K562 (cell line): Measurements from ENCODE around the gene CYB561A3. TPM values are rescaled to one million over a fixed set of nuclear protein-coding genes. Genes with fewer than 3 reads are reported as not detected.

Experiments used
- ATAC-seq: fragments of 200-7000 bp; cut with Tn5 transposase; 3 replicates; pipeline ENCODE4 v1.9.1; 2020; ENCODE audit warnings: moderate library complexity
- BruUV-seq: library from RNA; stranded (reverse); fragments of 400-500 nt; replicated peaks from 2 replicates; lab custom pipeline; 2021; lab: Mats Ljungman, UMichigan
- CTCF ChIA-PET: fragments of 300-600 bp; formaldehyde crosslinking; extraction: SDS; loops from one replicate; lab custom pipeline; 2021; ENCODE audit warnings: low intra/inter-chr PET ratio; lab: Yijun Ruan, JAX
- POLR2A ChIA-PET: fragments of 300-600, 350-650 bp; sonication (Branson Sonifier 250); formaldehyde crosslinking; extraction: SDS; loops from one replicate; lab custom pipeline; 2021; ENCODE audit warnings: antibody characterized with exemption, inconsistent platforms; lab: Yijun Ruan, JAX
- DNase-seq, 4 experiments: peaks; one replicate each; pipeline versions ENCODE4 v3.0.0 to v3.0.0-alpha.2; 2011 to 2018; ENCODE audit warnings: low spot score in 3 of 4, mixed read lengths in 3 of 4; ENCODE audit errors: extremely low read depth in 1 of 4
- FAIRE-seq: peaks from 2 replicates; lab custom pipeline; 2011; peaks lifted over from hg19 to GRCh38; lab: Jason Lieb, UNC
- H2AFZ ChIP-seq: 2 replicates; pipeline ENCODE4 v1.6.0; 2011; ENCODE audit warnings: low read depth, low read length, control low read depth, inconsistent platforms
- H3K27ac ChIP-seq: fragments of 200-600 bp; 3 replicates; pipeline ENCODE4 v1.8.0; 2011; ENCODE audit warnings: low read depth, mild to moderate bottlenecking, control low read depth, inconsistent platforms, low read length, moderate library complexity, mixed read lengths; ENCODE audit errors: extremely low read depth
- H3K27me3 ChIP-seq, 2 experiments: fragments of 300-600 bp in 1 of 2; 2 replicates in 1 of 2; 3 replicates in 1 of 2; pipeline versions ENCODE4 v1.6.0 to v1.8.0; 2011; ENCODE audit warnings: inconsistent platforms in 2 of 2, low read length in 2 of 2, mild to moderate bottlenecking in 1 of 2, mixed read lengths in 1 of 2, moderate library complexity in 1 of 2; ENCODE audit not compliant: control insufficient read depth in 2 of 2, insufficient read depth in 2 of 2
- H3K36me3 ChIP-seq: fragments of 300-600 bp; 3 replicates; pipeline ENCODE4 v1.8.0; 2011; ENCODE audit warnings: mild to moderate bottlenecking, low read length, inconsistent platforms; ENCODE audit not compliant: control insufficient read depth, insufficient read depth
- H3K4me1 ChIP-seq, 2 experiments: fragments of 200-600 bp in 1 of 2; replicated peaks in 1 of 2; 2 replicates in 1 of 2; 3 replicates in 1 of 2; pipeline versions ENCODE4 v1.5.1 to v1.8.0; 2011; ENCODE audit warnings: inconsistent platforms in 2 of 2, low read length in 2 of 2, mild to moderate bottlenecking in 1 of 2, mixed read lengths in 1 of 2, moderate library complexity in 1 of 2; ENCODE audit not compliant: control insufficient read depth in 2 of 2, insufficient read depth in 2 of 2
- H3K4me2 ChIP-seq: 2 replicates; pipeline ENCODE4 v1.6.1; 2011; ENCODE audit warnings: low read length, control low read depth, inconsistent platforms, mixed read lengths; ENCODE audit not compliant: insufficient read depth
- H3K4me3 ChIP-seq: fragments of 200-600 bp; sonication (generic), shearing (Covaris generic); 2 replicates; pipeline ENCODE4 v1.5.1; 2016; ENCODE audit warnings: control low read depth, inconsistent platforms
- H3K79me2 ChIP-seq: fragments of 200-600 bp; 3 replicates; pipeline ENCODE4 v1.8.0; 2011; ENCODE audit warnings: low read length, inconsistent platforms; ENCODE audit not compliant: control insufficient read depth, insufficient read depth
- H3K9ac ChIP-seq, 2 experiments: 2 replicates each; pipeline versions ENCODE4 v1.6.0 to v1.6.1; 2011; ENCODE audit warnings: low read depth in 2 of 2, low read length in 2 of 2, control low read depth in 1 of 2, inconsistent platforms in 1 of 2, mild to moderate bottlenecking in 1 of 2, mixed read lengths in 1 of 2; ENCODE audit not compliant: insufficient read depth in 1 of 2
- H3K9me1 ChIP-seq: one replicate; pipeline ENCODE4 v1.6.0; 2011; ENCODE audit warnings: inconsistent platforms, mild to moderate bottlenecking, low read length, moderate library complexity; ENCODE audit not compliant: control insufficient read depth, insufficient read depth
- H3K9me3 ChIP-seq: replicated peaks from 2 replicates; pipeline ENCODE4 v1.5.1; 2011; ENCODE audit warnings: low read depth, low read length, inconsistent platforms; ENCODE audit not compliant: control insufficient read depth, insufficient read depth
- H4K20me1 ChIP-seq: replicated peaks from 2 replicates; pipeline ENCODE4 v1.6.1; 2011; ENCODE audit warnings: low read length, inconsistent platforms, mixed read lengths; ENCODE audit not compliant: control insufficient read depth, insufficient read depth
- ADNP ChIP-seq: fragments of 200-800 bp; sonication (Bioruptor generic); IDR thresholded peaks from 2 replicates; pipeline ENCODE4 v1.6.1; 2016; ENCODE audit warnings: missing genetic modification characterization, missing compliant biosample characterization
- CHD1 ChIP-seq: fragments of 200-600 bp; sonication (generic); IDR thresholded peaks from one replicate; pipeline ENCODE4 v1.6.1; 2012; ENCODE audit warnings: mild to moderate bottlenecking, moderate library complexity, low read length, inconsistent platforms
- CHD2 ChIP-seq: IDR thresholded peaks from 2 replicates; pipeline ENCODE4 v1.6.1; 2011; ENCODE audit warnings: low read depth, low read length
- HEY1 ChIP-seq: fragments of 250-450 bp; sonication (Bioruptor Pico); IDR thresholded peaks from 2 replicates; pipeline ENCODE4 v1.5.0; 2020; ENCODE audit warnings: mild to moderate bottlenecking, moderate library complexity, borderline replicate concordance
- MBD2 ChIP-seq: sonication (generic); IDR thresholded peaks from 2 replicates; pipeline ENCODE4 v1.6.1; 2016; ENCODE audit warnings: low read depth, borderline replicate concordance
- OTX1 ChIP-seq: fragments of 450-650 bp; formaldehyde crosslinking; IDR thresholded peaks from 2 replicates; pipeline ENCODE4 v1.4.0; 2022; ENCODE audit warnings: mild to moderate bottlenecking
- POLR2A ChIP-seq: fragments of 450-650 bp; conservative IDR thresholded peaks from 2 replicates; pipeline ENCODE4 v1.6.1; 2016
- POLR2AphosphoS2 ChIP-seq: IDR thresholded peaks from 2 replicates; pipeline ENCODE4 v1.6.1; 2012; ENCODE audit warnings: low read length, improper control_type of control experiment
- POLR2B ChIP-seq: fragments of 450-650 bp; IDR thresholded peaks from 2 replicates; pipeline ENCODE4 v1.6.1; 2018; ENCODE audit warnings: low read depth; ENCODE audit not compliant: partially characterized antibody
- PTTG1 ChIP-seq: fragments of 450-650 bp; IDR thresholded peaks from 2 replicates; pipeline ENCODE4 v1.6.1; 2016; ENCODE audit warnings: low read depth, mild to moderate bottlenecking, missing genetic modification characterization, missing compliant biosample characterization
- SIN3B ChIP-seq: fragments of 450-650 bp; IDR thresholded peaks from 2 replicates; pipeline ENCODE4 v1.6.1; 2017; ENCODE audit warnings: low read depth, mild to moderate bottlenecking, moderate library complexity
- SIRT6 ChIP-seq: IDR thresholded peaks from one replicate; pipeline ENCODE4 v1.6.1; 2012; ENCODE audit warnings: low read depth, mild to moderate bottlenecking, control low read depth, inconsistent platforms, low read length, moderate library complexity
- SMARCE1 ChIP-seq: fragments of 450-650 bp; IDR thresholded peaks from 2 replicates; pipeline ENCODE4 v1.7.1; 2016; ENCODE audit warnings: mild to moderate bottlenecking
- WGBS: fragments of 100-300 bp; shearing (Covaris generic); methylation state at CpG from one replicate; pipeline ENCODE4 v1.1.6; 2016; ENCODE audit warnings: low coverage, mixed read lengths; ENCODE audit not compliant: insufficient coverage; ENCODE audit errors: missing lambda C conversion rate; 5-methylcytosine and 5-hydroxymethylcytosine counted together
- in situ Hi-C: fragments of 300-500 bp; cut with MboI; formaldehyde crosslinking; loops from 4 replicates; pipeline ENCODE4 v1.15.0; 2018; ENCODE audit warnings: inconsistent platforms, mixed read lengths
- intact Hi-C: fragments of 100-400 bp; cut with micrococcal nuclease; formaldehyde crosslinking; loops from 2 replicates; pipeline ENCODE4 v1.14.2; 2022
- polyA plus RNA-seq, 8 experiments: library from polyadenylated mRNA; depleted of rRNA in 4 of 8; stranded (reverse) in 5 of 8; unstranded in 3 of 8; fragments of >200 nt; fragmentation: Nextera tagmentation in 2 of 8; fragmentation: Illumina TruSeq in 1 of 8; extraction: Ambion mirVana in 2 of 8; extraction: Trizol in 1 of 8; gene quantifications; 2 replicates each; pipeline versions ENCODE4 v1.2.1 to v1.2.3, GENCODE V29; 2011 to 2014; ENCODE audit warnings: inconsistent platforms in 1 of 8, missing spikeins in 1 of 8
- total RNA-seq, 7 experiments: library from RNA; depleted of rRNA in 6 of 7; stranded (reverse); fragments of >200 nt in 6 of 7; fragmentation: Illumina TruSeq in 2 of 7; extraction: Trizol in 2 of 7; gene quantifications; 2 replicates each; pipeline versions ENCODE4 v1.2.1 to v1.2.3, GENCODE V29; 2011 to 2021; ENCODE audit warnings: low replicate concordance in 1 of 7

The CYB561A3 gene
- total and polyA plus RNA-seq, 9 of the 15 experiments (the other 6 are each of a cell fraction or from before 2014, with no cell fraction given): 29.2 to 78.9 (median 37.9) TPM

DNA sequence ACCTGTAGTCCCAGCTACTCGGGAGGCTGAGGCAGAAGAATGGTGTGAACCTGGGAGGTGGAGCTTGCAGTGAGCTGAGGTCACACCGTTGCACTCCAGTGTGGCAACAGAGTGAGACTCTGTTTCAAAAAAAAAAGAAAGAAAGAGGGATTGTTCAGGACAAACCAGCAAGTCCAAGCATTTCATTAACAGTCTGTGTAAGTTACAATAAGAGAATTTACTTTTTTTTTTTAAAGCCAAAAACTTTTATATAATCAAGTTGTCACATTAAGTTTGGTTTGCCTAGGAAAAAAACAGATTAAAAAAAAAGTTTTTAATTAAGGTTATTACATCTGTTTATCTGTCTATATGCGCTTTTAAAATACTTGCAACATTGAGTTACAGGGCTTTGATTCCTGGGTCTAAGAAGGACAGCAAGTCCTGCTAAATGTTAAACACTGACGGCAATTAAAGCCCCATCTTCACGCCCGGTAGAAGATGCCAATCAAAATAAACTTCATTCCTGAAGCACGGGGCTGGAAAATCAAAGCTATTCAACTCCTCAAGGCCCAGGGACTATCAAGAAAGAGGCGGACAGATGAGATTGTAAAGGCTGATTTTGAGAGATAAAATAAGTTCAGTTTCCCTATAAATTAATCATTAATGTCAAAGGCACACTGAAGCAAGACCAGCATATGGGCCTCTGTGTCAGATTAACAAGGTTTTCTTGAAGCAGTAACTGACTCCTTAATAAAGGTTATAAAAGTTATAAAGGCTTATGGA is 11.2 kb upstream of the CYB561A3 start:
- in situ Hi-C loops (no loop called here), intact Hi-C loops (no loop called here)
- WGBS: 89% methylated on average over 8 of the region's 8 CpGs
- no TSS peak for BruUV-seq
- Histone ChIP-seq H3K27ac (no peak overlapping the region), H3K4me2 (no peak overlapping the region), H3K4me1 (peaks cover 4 to 7% of the 10 kb centered on the region in 2 experiments; a peak in 4 of 5 replicates), H3K9me1 (no peaks in the 10 kb centered on the region), H3K9ac (no peak overlapping the region), H3K27me3 (no peaks in the 10 kb centered on the region), H3K36me3 (peaks cover 51% of the 10 kb centered on the region), H4K20me1 (no peaks in the 10 kb centered on the region), H2AFZ (no peak overlapping the region), H3K79me2 (no peaks in the 10 kb centered on the region), H3K9me3 (peaks cover 3% of the 10 kb centered on the region; the same call in 1 of the 2 replicates), H3K4me3 (no peak overlapping the region)
- no peak for ATAC-seq
- POLR2A ChIA-PET: interaction anchor here (0.6 to 4.7 kb wide), 3 partner anchors 9 to 21 kb away, joined by 3 to 37 read pairs (median 3); partner anchors contain the start of genes CYB561A3 and TMEM138
- no peak for DNase-seq
- CTCF ChIA-PET: no interaction called here
- TF ChIP-seq ADNP (tag): no peak
- no peak for TF ChIP-seq POLR2A
- no peak for FAIRE-seq

DNA sequence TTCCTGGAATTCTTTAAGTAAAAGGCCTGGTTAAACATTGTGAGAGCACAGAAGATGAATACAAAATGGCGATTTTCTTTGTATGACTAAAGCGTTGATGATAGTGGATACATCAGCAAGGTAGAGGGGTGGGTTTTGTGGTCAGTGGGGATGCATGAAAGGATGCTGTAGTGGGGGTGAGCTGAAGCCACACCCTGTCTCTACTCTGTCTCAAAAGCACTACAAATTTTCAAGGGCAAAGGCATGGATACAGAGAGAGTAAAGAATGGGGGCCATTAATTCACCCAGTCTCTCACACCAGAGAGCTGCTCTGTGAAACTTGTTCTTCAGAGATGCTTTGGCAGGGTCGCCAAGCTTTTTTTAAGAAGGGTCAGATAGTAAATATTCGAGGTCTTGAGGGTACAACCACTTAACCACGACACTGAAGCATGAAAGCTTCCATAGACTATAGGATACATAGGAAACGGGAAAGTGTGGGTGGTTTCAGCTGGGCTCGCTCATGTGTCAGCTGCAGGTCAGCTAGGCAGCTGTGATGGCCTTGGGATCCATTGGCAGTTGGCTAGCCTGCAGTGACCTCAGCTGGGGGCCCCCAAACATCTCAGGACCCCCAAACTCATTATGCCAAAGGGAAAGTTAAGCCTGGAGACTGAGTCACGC is 8.8 kb upstream of the CYB561A3 start:
- no peak overlapping the region for H3K4me2 ChIP-seq
- WGBS: 78% methylated on average over 8 of the region's 8 CpGs
- H3K9me3 ChIP-seq: peaks cover 3% of the 10 kb centered on the region; the same call in 1 of the 2 replicates
- no peaks in the 10 kb centered on the region for H3K9me1 ChIP-seq
- no TSS peak for BruUV-seq
- ChIA-PET CTCF (no interaction called here), POLR2A (interaction anchor here (0.6 to 4.7 kb wide), 3 partner anchors 10 to 59 kb away, joined by 3 to 37 read pairs (median 3); partner anchors contain the start of genes CYB561A3 and TMEM138)
- intact Hi-C loops: no loop called here
- H3K27me3 ChIP-seq: no peaks in the 10 kb centered on the region
- H3K36me3 ChIP-seq: peaks cover 68% of the 10 kb centered on the region
- no peak overlapping the region for H3K27ac ChIP-seq
- peaks cover 11% of the 10 kb centered on the region for H3K79me2 ChIP-seq
- peak; percentile 21 for ATAC-seq
- peaks cover 15 to 23% of the 10 kb centered on the region in 2 experiments; a peak in 4 of 5 replicates for H3K4me1 ChIP-seq
- in situ Hi-C loops: no loop called here
- no peak for FAIRE-seq
- no peak overlapping the region for H3K9ac ChIP-seq
- no peak overlapping the region for H3K4me3 ChIP-seq
- H4K20me1 ChIP-seq: no peaks in the 10 kb centered on the region
- DNase-seq: no peak
- no peak overlapping the region for H2AFZ ChIP-seq
- TF ChIP-seq SIN3B (no peak), PTTG1 (tag) (no peak), POLR2A (peak; percentile 25; the same call in 1 of the 2 replicates), MBD2 (no peak), CHD1 (no peak), POLR2AphosphoS2 (0 out of 2 replicates have a peak, but pooled peaks have one; percentile 16), HEY1 (CRISPR knock-in tag) (no peak), SIRT6 (no peak), OTX1 (CRISPR knock-in tag) (no peak), CHD2 (no peak), SMARCE1 (no peak), POLR2B (no peak)
